Stimulated activated CD4-positive, alpha-beta T cell treated with anti-CD3 and anti-CD28 coated beads, Interleukin-12 subunit alpha, Interleukin-12 subunit beta, amount 100 ng/mL, for 4 hours (primary cell): ENCODE measurements around the gene CST4.
"Not testable (repeated sequence)": the region's sequence is repeated elsewhere in the genome, so short reads cannot be mapped to it uniquely, and the experiment has no call there.

ENCODE experiments used
- DNase-seq: peaks from one replicate; pipeline ENCODE4 v3.0.0-alpha.2; 2020

Gene CST4

DNA sequence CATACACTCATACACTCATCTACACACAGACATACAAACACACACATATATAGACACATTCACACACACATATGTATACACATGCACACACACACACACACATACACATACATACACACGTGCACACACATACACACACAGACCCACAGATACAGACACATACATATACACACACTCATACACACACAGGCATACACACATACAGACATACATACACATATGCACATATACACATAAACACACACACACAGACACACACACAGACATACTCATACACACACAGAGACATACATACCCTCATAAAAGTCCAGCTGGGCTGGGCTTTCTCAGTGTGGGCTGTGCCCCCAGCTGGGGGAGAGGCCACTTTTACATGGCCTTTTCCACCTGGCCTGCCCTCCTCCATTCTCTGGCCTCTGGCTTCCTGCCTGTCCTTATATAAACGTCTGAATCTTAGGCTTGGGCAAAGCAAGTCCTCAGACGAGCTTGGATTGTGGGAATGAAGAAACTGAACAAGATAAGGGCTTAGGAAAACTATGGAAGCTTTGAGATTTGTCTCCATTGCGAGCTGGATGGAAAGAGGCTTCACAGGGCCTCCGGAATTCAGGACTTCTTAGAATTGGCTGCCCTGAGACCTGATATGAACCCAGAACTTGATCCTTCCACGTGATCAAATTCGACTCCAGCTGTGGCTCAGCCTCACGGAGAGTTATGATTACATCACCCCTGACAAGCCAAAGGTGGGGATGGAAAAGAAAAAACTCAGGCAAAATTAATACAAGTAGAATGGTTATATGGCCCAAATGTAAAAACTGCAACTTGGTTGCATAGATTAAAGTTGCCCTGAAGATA lies 28.6 kb downstream of the CST4 start:
- no peak for DNase-seq

- DNase-seq = not testable (repeated sequence)
Measured at GRCh38 chr20:23659610-23659988, 29.2 kb downstream of the CST4 start.

DNA sequence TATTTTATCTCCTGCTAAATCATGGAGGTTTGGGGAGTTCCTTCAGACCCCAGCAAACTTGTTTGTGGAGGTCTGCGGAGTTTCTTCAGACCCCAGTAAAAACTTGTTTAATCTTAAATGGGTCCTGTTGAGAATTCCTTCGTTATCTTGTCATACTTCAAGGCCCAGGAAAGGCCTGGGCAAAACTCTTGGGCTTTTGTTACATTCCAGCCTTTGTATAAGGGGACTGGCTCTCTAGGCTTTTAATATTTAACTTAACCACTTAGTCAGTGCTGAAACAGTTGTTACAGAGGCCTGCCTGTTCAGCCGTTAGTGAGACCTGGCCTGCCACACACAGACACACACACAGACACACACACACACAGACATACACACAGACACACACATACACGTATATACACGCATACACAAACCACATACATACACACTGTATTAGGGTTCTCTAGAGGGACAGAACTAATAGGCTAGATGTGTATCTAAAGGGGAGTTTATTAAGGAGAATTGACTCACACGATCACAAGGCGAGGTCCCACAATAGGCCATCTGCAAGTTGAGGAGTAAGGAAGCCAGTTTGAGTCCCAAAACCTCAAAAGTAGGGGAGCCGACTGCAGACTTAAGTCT lies 29.7 kb downstream of the CST4 start:
- DNase-seq = no peak

DNA sequence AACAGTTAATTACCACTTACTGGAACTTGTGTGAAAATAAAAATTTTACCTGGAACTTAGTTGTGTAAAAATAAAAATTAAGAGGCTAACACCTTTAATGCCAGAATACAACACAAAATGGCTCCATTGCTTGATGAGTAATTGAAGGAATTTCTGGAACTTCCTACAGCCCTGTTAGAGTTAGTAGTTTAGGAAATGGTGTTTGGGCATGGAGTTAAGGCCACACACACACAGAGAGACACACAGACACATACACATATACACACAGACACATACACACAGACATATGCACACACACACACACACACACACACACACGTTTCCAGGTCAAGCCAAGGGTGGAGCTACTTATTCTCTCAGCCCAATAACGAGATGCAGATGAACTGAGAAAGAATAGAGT lies 30.5 kb downstream of the CST4 start:
- no peak for DNase-seq

- no peak for DNase-seq
Measured at GRCh38 chr20:23657202-23657601, 31.6 kb downstream of the CST4 start.

DNA sequence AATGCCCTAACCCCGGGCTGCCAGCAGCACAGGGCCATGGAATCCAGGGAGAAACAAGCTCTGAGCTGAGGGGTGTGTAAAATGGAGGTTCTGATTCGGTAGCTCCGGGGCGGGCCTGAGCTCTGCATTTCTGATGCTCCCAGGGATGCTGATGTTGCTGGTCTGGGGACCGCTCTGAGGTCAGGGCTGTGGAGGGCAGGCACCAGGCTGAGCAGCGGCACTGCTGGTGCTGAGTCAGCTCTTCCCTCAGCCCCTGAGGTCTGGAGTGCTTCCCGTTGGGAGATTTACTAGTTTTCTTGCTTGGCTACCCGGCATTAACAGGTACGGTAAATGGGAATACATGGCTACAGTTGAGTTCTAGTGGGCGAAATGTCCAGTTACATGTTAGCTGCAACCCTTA lies 32.5 kb downstream of the CST4 start:
- no peak for DNase-seq

DNA sequence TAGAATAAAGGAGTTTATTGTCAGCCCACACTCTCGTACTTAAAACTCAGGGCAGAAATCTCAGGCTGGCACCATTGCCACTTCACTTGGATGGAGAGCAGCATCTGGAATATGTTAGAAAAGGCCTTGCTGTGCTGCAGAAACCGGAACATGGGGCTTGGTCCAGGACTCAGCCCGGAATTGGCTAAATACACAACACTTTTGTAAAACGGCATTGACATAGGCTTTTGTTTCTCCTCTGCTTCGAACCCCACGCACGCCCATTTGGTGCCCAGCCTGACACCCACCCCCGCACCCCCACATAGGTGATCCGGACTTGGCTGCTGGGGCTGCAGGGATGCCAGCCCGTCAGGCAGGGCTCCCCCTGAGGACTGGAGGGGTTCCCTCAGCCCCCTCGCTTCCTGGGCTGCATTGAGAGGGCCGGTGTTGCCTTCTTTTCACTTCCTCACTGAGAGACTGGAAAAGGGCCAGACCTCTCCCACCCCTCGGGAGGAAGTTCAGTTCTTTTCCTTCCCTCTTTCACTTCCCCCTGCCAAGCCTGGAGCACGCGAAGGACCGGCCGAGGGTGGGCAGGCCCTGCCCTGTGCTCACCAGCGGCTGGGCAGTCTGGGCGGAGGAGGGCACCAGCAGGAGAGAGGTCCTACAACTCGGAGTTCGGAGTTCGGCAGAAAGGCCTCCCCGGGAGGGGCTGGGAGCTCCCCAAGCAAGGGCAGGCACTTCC lies 33.2 kb downstream of the CST4 start:
- no peak for DNase-seq

DNA sequence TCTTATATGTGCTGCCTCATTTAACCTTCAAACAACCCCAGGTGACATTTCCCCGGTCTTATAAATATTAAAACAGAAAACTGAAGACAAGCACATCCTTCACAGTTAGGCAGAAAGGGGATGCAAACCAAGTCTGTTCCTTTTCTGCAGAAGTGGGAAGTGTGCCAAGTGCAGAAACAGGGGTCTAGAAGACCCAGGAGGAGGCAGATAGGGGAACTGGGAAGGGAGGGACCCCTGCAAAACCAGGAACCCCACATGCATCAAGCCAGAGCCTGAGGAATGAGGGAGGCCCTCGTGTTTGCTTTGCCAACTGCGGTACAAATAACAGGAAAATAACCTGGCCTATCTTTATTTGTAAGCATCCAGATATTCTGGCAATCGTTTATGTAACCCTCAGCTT lies 34.1 kb downstream of the CST4 start:
- no peak for DNase-seq

GRCh38 chr20:23654000-23654399 lies 34.8 kb downstream of the CST4 start:
- no peak for DNase-seq

- DNase-seq = no peak
Measured at GRCh38 chr20:23653400-23653938, 35.4 kb downstream of the CST4 start.

GRCh38 chr20:23652926-23653325 lies 35.9 kb downstream of the CST4 start:
- no peak for DNase-seq

DNA sequence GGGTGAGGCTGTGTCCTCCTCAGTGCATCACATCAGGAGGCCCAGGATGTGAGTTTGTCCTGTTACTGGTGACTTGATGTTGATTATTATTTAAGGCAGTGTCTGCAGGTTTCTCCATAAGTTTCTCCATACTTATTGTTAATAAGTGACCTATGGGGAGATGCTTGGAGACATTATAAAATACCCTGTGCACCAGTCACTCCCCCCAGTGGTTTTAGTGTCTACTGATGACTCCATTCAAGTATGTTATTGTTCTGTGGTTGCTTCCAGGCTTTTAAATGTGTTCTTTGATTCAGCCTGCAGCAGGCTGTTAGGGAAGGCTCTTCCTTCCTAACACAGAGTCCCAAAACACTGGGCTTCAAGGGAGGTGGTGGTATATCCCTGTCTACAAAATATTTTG lies 36.5 kb downstream of the CST4 start:
- DNase-seq = no peak

DNA sequence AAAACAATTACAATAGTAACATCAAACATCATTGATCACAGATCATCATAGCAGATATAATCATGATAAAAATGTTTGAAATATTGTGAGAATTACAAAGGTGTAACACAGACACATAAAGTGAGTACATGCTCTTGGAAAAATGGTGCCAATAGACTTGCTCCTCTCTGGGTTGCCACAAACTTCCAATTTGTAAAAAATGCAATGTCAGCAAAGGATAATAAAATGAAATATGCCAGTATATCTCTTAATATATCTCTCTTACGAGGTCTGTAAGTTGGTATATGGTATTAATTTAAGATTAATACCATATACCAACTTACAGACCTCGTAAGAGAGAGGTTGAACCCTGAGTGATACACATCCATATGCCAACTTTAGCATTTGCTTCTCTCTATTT lies 37.7 kb downstream of the CST4 start:
- DNase-seq = no peak

DNA sequence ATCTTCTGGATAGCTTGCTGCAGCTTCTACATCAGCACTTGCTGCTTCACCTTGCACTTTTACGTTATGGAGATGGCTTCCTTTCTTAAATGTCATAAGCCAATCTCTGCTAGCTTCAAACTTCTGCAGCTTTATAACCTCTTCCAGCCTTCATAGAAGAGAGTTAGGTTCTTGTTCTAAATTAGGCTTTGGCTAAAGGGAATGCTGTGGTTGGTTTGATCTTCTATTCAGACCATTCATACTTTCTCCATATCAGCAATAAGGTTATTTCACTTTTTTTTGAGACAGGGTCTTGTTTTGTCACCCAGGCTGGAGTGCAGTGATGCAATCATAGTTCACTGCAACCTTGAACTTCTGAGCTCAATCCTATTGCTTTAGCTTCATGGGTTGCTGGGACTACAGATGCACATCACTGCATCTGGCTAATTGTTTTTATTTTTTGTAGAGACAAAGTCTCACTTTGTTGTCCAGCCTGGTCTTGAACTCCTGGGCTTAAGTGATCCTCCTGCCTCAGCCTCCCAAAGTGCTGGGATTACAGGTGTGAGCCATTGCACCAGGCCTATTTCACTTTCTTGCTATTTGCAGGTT lies 38.9 kb downstream of the CST4 start:
- no peak for DNase-seq

GRCh38 chr20:23649242-23649641 lies 39.6 kb downstream of the CST4 start:
- no peak for DNase-seq

- no peak for DNase-seq
Measured at GRCh38 chr20:23647346-23647745, 41.5 kb downstream of the CST4 start.

DNA sequence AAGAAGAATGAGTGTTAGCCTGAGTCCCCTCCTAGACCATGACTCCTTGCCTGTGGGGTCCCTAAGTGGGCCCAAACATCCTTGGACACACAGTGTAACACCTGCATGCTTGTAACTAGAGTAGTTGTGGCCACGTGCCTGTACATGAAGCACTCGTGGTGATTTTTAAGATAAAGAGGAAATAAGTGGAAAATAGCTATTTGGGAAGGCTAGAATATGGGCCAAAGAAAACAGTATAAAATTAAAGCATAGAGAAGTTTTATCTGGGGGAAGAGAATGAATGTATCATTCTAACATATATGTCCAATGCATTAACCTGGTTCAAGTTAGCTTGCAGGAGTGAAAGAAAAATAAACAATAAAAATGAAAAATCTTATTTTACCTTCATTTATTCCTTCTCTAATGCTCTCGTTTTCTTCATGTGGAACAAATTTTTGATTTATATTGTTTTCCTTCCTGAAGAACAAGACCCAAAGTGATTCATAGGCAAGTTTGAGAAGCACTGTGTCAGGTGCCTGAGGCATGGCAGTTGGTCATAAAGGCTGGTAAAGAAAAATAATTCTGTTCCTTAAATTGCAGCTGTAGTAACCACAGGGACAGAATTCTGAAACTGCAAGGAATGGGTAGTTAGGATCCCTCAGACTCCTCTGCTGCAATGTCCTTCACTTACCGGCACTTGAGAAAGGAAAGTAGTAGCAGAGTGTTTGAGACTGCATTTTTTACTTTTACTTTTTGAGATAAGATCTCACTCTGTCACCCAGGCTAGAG lies 42.5 kb downstream of the CST4 start:
- DNase-seq = no peak

- no peak for DNase-seq
Measured at GRCh38 chr20:23645575-23645974, 43.3 kb downstream of the CST4 start.

- DNase-seq = no peak
Measured at GRCh38 chr20:23644164-23644563, 44.7 kb downstream of the CST4 start.

DNA sequence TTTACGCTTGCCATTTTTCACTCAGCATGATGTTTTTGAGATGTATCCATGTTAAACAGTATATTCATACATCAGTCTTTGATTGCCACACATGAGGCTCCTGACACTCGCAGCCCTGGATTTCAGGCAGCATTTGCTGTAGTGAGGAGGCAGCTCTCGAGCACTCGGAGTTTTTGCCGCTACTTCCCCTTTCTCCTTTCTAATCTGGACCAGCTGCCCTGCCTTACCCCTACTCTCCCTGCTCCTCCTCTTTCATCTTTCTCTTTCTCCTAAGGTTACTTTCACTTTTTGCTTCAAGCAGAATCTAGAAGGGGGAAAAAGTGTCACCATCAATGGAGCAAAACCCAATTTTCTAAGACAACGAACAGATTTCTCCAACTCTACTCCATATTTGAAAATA lies 45.2 kb downstream of the CST4 start:
- no peak for DNase-seq

DNA sequence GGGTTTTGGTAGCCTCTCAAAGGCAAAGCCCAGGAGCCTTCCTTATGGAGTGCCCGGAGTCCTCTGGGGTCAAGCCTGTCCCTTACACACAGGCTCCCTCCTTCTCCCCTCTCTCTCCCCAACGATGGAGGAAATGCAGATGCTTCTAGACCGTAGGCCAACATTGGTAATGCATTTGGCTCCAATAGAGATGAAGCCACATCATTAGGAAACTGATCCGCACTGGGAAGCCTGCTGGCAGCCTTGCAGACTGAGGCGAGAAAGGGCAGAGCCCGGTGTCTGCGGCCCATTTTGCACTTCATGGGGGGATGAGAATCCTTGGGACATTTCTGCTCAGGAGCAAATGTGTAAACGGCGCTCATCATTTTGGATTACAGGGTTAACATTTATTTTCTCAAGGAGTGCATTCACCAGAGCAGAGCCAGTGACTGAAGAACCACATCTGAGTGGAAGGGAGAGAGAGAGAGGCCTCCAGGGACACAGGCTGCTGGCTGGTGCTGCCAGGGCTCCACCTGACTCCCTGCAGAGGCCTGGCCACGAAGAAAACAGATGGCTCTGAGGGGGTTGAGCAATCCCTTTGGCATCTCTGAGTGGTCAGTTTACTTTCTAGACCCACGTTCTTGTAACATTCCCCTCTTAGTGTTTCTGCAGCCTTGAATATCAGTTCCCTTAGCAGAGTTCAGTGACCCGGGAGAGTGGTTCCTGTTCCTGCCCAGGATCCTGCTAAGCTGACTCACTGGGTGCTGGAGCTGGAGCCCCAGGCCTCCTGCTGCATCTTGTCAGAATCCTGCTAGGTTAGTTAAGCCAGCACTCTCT lies 46.7 kb downstream of the CST4 start:
- DNase-seq = no peak
